Spleen (tissue), 11 donors: Measurements from ENCODE around the gene HOMEZ. TPM values are rescaled to one million over a fixed set of nuclear protein-coding genes. Genes with fewer than 3 reads are reported as not detected.
"Not testable (repeated sequence)": the region's sequence is repeated elsewhere in the genome, so short reads cannot be mapped to it uniquely, and the experiment has no call there.

Experiments used
- DNase-seq: peaks from one replicate; pipeline ENCODE4 v3.0.0-alpha.2; 2020
- H3K27ac ChIP-seq, 8 donors: fragments of 200-600 bp; sonication (generic) in 7 of 8; 1 replicate in 4 of 8; 2 replicates in 4 of 8; pipeline versions ENCODE4 v1.5.0 to v1.8.0; 2016 to 2021; ENCODE audit warnings: inconsistent platforms in 4 of 8, mild to moderate bottlenecking in 4 of 8, moderate library complexity in 1 of 8
- H3K27me3 ChIP-seq, 7 donors: fragments of 200-600 bp; sonication (generic) in 6 of 7; replicated peaks in 1 of 7; 1 replicate in 4 of 7; 2 replicates in 3 of 7; pipeline versions ENCODE4 v1.5.0 to v1.8.0; 2016 to 2021; ENCODE audit warnings: inconsistent platforms in 3 of 7, mild to moderate bottlenecking in 1 of 7
- H3K36me3 ChIP-seq, 6 donors: fragments of 200-600 bp; sonication (generic) in 5 of 6; 1 replicate in 4 of 6; 2 replicates in 2 of 6; pipeline versions ENCODE4 v1.5.0 to v1.8.0; 2016 to 2021; ENCODE audit warnings: inconsistent platforms in 2 of 6
- H3K4me1 ChIP-seq, 6 donors: fragments of 200-600 bp; sonication (generic) in 5 of 6; 1 replicate in 3 of 6; 2 replicates in 3 of 6; pipeline versions ENCODE4 v1.5.0 to v1.8.0; 2016 to 2021; ENCODE audit warnings: inconsistent platforms in 3 of 6
- H3K4me3 ChIP-seq, 8 donors: fragments of 200-600 bp; sonication (generic) in 7 of 8; 1 replicate in 4 of 8; 2 replicates in 4 of 8; pipeline versions ENCODE4 v1.5.0 to v1.8.0; 2016 to 2021; ENCODE audit warnings: inconsistent platforms in 4 of 8, mild to moderate bottlenecking in 4 of 8, moderate library complexity in 2 of 8
- H3K9me3 ChIP-seq, 8 donors: fragments of 200-600 bp; sonication (generic) in 7 of 8; 1 replicate in 4 of 8; 2 replicates in 4 of 8; pipeline versions ENCODE4 v1.5.0 to v1.8.0; 2016 to 2021; ENCODE audit warnings: inconsistent platforms in 4 of 8
- POLR2A ChIP-seq, 3 donors: fragments of 450-650 bp; IDR thresholded peaks; one replicate each; pipeline ENCODE4 v1.5.1; 2017; ENCODE audit warnings: antibody characterized with exemption in 3 of 3, mild to moderate bottlenecking in 1 of 3
- POLR2AphosphoS5 ChIP-seq, 3 donors: sonication (generic); formaldehyde crosslinking; IDR thresholded peaks; one replicate each; pipeline ENCODE4 v1.5.1; 2017; ENCODE audit warnings: antibody characterized with exemption in 3 of 3
- WGBS, 5 donors: extraction: QIAGEN DNeasy Blood & Tissue Kit in 3 of 5; methylation state at CpG; one replicate each; pipeline versions ENCODE4 v1.1.5 to v1.1.7; 2013 to 2018; 5-methylcytosine and 5-hydroxymethylcytosine counted together
- intact Hi-C: fragments of 100-400 bp; cut with DNase I; formaldehyde crosslinking; loops from one replicate; pipeline ENCODE4 v1.15.0; 2023; ENCODE audit warnings: low total_unique reads
- polyA plus RNA-seq, 3 donors: library from polyadenylated mRNA; stranded (reverse); fragments of 200-250 nt; gene quantifications; one replicate each; pipeline ENCODE4 v1.2.1, GENCODE V29; 2013
- small RNA-seq, 4 donors: library from RNA; depleted of rRNA; stranded (forward); fragments of <200 nt; gene quantifications; one replicate each; pipeline ENCODE3, GENCODE V24; 2016
- total RNA-seq, 7 donors: library from RNA; depleted of rRNA in 3 of 7; stranded (reverse); fragments of >200 nt in 3 of 7; fragmentation: NEBNext Ultra II Directional in 4 of 7; extraction: Animal tissue kit (Norgen Biotek cat#: 25700) in 4 of 7; gene quantifications; one replicate each; pipeline versions ENCODE4 v1.1.0 to v1.2.1, GENCODE V29; 2016 to 2021
- TF ChIP-seq, protein P1 (sequence below), 11 experiments: fragments of 200-600 bp in 7 of 11; fragments of 450-650 bp in 4 of 11; sonication (generic) in 4 of 11; IDR thresholded peaks in 8 of 11; conservative IDR thresholded peaks in 3 of 11; 1 replicate in 7 of 11; 2 replicates in 4 of 11; pipeline versions ENCODE4 v1.4.0 to v1.8.0; 2016 to 2021; ENCODE audit warnings: antibody characterized with exemption in 11 of 11, inconsistent platforms in 4 of 11, mild to moderate bottlenecking in 1 of 11
- donor health status: healthy with polysubstance abuse.
- donor health status: DM: no; HTN: no; CAD: no; lungs with moderate emphysema.
- donor health status: DM: no; HTN: no; CAD: no.
- donor health status: Bipolar disorder and iron deficiency.
- donor health status: healthy.
- donor health status: DM: no; HTN: no; CAD: no.
- donor health status: DM: yes; HTN: yes; CAD: no.

HOMEZ gene
- total and polyA plus RNA-seq, 10 donors, result 3.1 to 13.0 (median 8.5) TPM

DNA sequence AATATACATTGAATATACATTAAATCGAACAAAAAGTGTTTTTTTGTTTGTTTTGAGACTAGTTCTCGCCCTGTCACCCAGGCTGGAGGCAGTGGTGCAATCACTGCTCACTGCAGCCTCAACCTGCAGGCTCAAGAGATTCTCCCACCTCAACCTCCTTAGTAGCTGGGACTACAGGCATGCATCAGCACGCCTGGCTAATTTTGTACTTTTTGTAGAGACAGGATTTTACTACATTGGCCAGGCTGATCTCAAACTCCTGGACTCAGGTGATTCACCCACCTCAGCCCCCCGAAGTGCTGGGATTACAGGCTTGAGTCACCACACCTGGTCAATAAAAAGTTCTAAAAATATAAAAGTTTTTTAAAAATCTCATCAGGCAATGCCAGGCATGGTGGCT lies 58.4 kb downstream of the HOMEZ start:
- 60 to 81% (median 73%) methylated on average over 4 of the region's 4 CpGs for WGBS, 5 donors
- Histone ChIP-seq H3K27me3 (peaks cover 0 to 5% (median 0%) of the 10 kb centered on the region in 7 donors), H3K4me1 (peaks cover 0 to 11% (median 0%) of the 10 kb centered on the region in 6 donors), H3K36me3 (no peaks in the 10 kb centered on the region), H3K4me3 (no peak overlapping the region), H3K27ac (no peak overlapping the region), H3K9me3 (peaks cover 0 to 17% (median 4%) of the 10 kb centered on the region in 8 donors)
- DNase-seq, result no peak
- intact Hi-C loops, result no loop called here
- TF ChIP-seq, protein P1, sequence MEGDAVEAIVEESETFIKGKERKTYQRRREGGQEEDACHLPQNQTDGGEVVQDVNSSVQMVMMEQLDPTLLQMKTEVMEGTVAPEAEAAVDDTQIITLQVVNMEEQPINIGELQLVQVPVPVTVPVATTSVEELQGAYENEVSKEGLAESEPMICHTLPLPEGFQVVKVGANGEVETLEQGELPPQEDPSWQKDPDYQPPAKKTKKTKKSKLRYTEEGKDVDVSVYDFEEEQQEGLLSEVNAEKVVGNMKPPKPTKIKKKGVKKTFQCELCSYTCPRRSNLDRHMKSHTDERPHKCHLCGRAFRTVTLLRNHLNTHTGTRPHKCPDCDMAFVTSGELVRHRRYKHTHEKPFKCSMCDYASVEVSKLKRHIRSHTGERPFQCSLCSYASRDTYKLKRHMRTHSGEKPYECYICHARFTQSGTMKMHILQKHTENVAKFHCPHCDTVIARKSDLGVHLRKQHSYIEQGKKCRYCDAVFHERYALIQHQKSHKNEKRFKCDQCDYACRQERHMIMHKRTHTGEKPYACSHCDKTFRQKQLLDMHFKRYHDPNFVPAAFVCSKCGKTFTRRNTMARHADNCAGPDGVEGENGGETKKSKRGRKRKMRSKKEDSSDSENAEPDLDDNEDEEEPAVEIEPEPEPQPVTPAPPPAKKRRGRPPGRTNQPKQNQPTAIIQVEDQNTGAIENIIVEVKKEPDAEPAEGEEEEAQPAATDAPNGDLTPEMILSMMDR (IDR thresholded peaks at IDR 0.05 in 8 of 11, conservative IDR thresholded peaks at IDR 0.05 in 3 of 11), result no peak
- TF ChIP-seq POLR2A (IDR thresholded peaks at IDR 0.05), result no peak
- no peak for TF ChIP-seq POLR2AphosphoS5 (IDR thresholded peaks at IDR 0.05)

DNA sequence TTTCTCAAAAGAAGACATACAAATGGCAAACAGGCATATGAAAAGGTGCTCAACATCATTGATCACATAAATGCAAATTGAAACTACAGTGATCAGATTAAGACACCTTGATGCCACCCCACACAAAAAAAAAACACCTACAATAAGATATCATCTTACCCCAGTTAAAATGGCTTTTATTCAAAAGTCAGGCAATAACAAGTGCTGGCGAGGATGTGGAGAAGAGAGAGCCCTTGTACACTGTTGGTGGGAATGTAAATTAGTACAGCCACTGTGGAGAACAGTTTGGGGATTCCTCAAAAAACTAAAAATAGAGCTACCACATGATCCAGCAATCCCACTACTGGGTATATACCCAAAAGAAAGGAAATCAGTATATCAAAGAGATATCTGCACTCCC lies 61.0 kb downstream of the HOMEZ start:
- H3K27me3 ChIP-seq, result peaks cover 0 to 16% (median 0%) of the 10 kb centered on the region in 7 donors
- peaks cover 0 to 11% (median 0%) of the 10 kb centered on the region in 6 donors for H3K4me1 ChIP-seq
- H3K4me3 ChIP-seq, DNase-seq, H3K9me3 ChIP-seq, H3K36me3 ChIP-seq, intact Hi-C loops, H3K27ac ChIP-seq: not testable (repeated sequence)
- 81 to 100% (median 92%) methylated on average over 1 of the region's 1 CpG for WGBS, 5 donors

Small RNA genes within 50 kb of the gene (small RNA-seq; reads per million reads assigned to genes)
- 0 reads per million in 4 donors for gene AL049829.1
- 0 reads per million in 4 donors for gene RNU6-1046P

Other genes with a start within 250 kb of the HOMEZ start
- gene PSMB11, start 243.9 kb downstream of the HOMEZ start, total RNA-seq, result not detected
- under 1 TPM in 1 of 3 donors, not detected in 2; 0.03 TPM for gene PSMB11, start 243.9 kb downstream of the HOMEZ start, polyA plus RNA-seq
- gene CDH24, start 228.6 kb downstream of the HOMEZ start, total RNA-seq, result 1 to 10 TPM; 2.6 to 9.4 (median 6.5) TPM
- 1 to 10 TPM; 1.3 to 6.3 (median 3.1) TPM for gene CDH24, start 228.6 kb downstream of the HOMEZ start, polyA plus RNA-seq
- 100 to 1,000 TPM; 148 to 228 (median 211) TPM for gene ACIN1, start 191.0 kb downstream of the HOMEZ start, total RNA-seq
- gene ACIN1, start 191.0 kb downstream of the HOMEZ start, polyA plus RNA-seq, result 100 to 1,000 TPM in 2 of 3 donors, 10 to 100 TPM in 1; 59.2 to 126 (median 119) TPM
- gene C14orf119, start 190.6 kb downstream of the HOMEZ start, total RNA-seq, result 10 to 100 TPM; 34.3 to 43.2 (median 37.8) TPM
- 10 to 100 TPM; 28.0 to 47.0 (median 40.2) TPM for gene C14orf119, start 190.6 kb downstream of the HOMEZ start, polyA plus RNA-seq
- gene CIROP, start 181.1 kb downstream of the HOMEZ start, total RNA-seq, result not detected
- gene CIROP, start 181.1 kb downstream of the HOMEZ start, polyA plus RNA-seq, result not detected
- 1 to 10 TPM in 4 of 7 donors, under 1 TPM in 3; 0.64 to 9.6 (median 1.6) TPM for gene CEBPE, start 166.9 kb downstream of the HOMEZ start, total RNA-seq
- gene CEBPE, start 166.9 kb downstream of the HOMEZ start, polyA plus RNA-seq, result 1 to 10 TPM; 1.2 to 3.5 (median 1.3) TPM
- 100 to 1,000 TPM in 1 of 7 donors, 10 to 100 TPM in 6; 23.5 to 106 (median 68.0) TPM for gene SLC7A8, start 102.5 kb downstream of the HOMEZ start, total RNA-seq
- gene SLC7A8, start 102.5 kb downstream of the HOMEZ start, polyA plus RNA-seq, result 1 to 10 TPM; 3.5 to 8.7 (median 6.7) TPM
- not detected for gene RNF212B, start 48.2 kb downstream of the HOMEZ start, total RNA-seq
- not detected for gene RNF212B, start 48.2 kb downstream of the HOMEZ start, polyA plus RNA-seq
- 10 to 100 TPM; 18.6 to 31.7 (median 20.8) TPM for gene PPP1R3E, start 16.7 kb upstream of the HOMEZ start, total RNA-seq
- 10 to 100 TPM; 22.1 to 36.7 (median 30.3) TPM for gene PPP1R3E, start 16.7 kb upstream of the HOMEZ start, polyA plus RNA-seq
- 10 to 100 TPM; 16.7 to 34.6 (median 24.9) TPM for gene BCL2L2, start 20.7 kb upstream of the HOMEZ start, total RNA-seq
- 10 to 100 TPM in 1 of 3 donors, 1 to 10 TPM in 2; 5.4 to 19.2 (median 7.5) TPM for gene BCL2L2, start 20.7 kb upstream of the HOMEZ start, polyA plus RNA-seq
- gene PABPN1, start 35.3 kb upstream of the HOMEZ start, total RNA-seq, result 100 to 1,000 TPM in 4 of 7 donors, 10 to 100 TPM in 3; 52.1 to 152 (median 132) TPM
- 100 to 1,000 TPM; 118 to 146 (median 132) TPM for gene PABPN1, start 35.3 kb upstream of the HOMEZ start, polyA plus RNA-seq
- gene SLC22A17, start 66.8 kb upstream of the HOMEZ start, total RNA-seq, result 10 to 100 TPM in 2 of 7 donors, 1 to 10 TPM in 5; 7.1 to 13.7 (median 8.3) TPM
- 1 to 10 TPM; 5.1 to 7.1 (median 6.3) TPM for gene SLC22A17, start 66.8 kb upstream of the HOMEZ start, polyA plus RNA-seq
- 1 to 10 TPM; 2.6 to 6.7 (median 4.4) TPM for gene EFS, start 79.0 kb upstream of the HOMEZ start, total RNA-seq
- 1 to 10 TPM; 1.8 to 4.3 (median 2.7) TPM for gene EFS, start 79.0 kb upstream of the HOMEZ start, polyA plus RNA-seq
- not detected for gene IL25, start 86.7 kb upstream of the HOMEZ start, total RNA-seq
- not detected for gene IL25, start 86.7 kb upstream of the HOMEZ start, polyA plus RNA-seq
- gene CMTM5, start 90.9 kb upstream of the HOMEZ start, total RNA-seq, result 10 to 100 TPM in 1 of 7 donors, 1 to 10 TPM in 6; 2.1 to 13.0 (median 4.3) TPM
- 1 to 10 TPM; 1.3 to 4.1 (median 2.7) TPM for gene CMTM5, start 90.9 kb upstream of the HOMEZ start, polyA plus RNA-seq
- gene MYH6, start 122.1 kb upstream of the HOMEZ start, total RNA-seq, result under 1 TPM in 1 of 7 donors, not detected in 6; 0.82 TPM
- under 1 TPM; 0.35 to 0.44 (median 0.37) TPM for gene MYH6, start 122.1 kb upstream of the HOMEZ start, polyA plus RNA-seq
- under 1 TPM in 1 of 7 donors, not detected in 6; 0.09 TPM for gene MYH7, start 149.5 kb upstream of the HOMEZ start, total RNA-seq
- under 1 TPM; 0.06 to 0.65 (median 0.12) TPM for gene MYH7, start 149.5 kb upstream of the HOMEZ start, polyA plus RNA-seq
- 10 to 100 TPM; 32.7 to 62.7 (median 40.0) TPM for gene NGDN, start 183.6 kb upstream of the HOMEZ start, total RNA-seq
- 10 to 100 TPM; 39.6 to 48.5 (median 40.6) TPM for gene NGDN, start 183.6 kb upstream of the HOMEZ start, polyA plus RNA-seq